ENCODE data around the gene LARP4. TPM values are rescaled to one million over a fixed set of nuclear protein-coding genes. Genes with fewer than 3 reads are reported as not detected.
"Not testable (repeated sequence)": the region's sequence is repeated elsewhere in the genome, so short reads cannot be mapped to it uniquely, and the experiment has no call there.

The LARP4 gene
- total RNA-seq, 1 donor from 2014 or later = 88.4 TPM

DNA sequence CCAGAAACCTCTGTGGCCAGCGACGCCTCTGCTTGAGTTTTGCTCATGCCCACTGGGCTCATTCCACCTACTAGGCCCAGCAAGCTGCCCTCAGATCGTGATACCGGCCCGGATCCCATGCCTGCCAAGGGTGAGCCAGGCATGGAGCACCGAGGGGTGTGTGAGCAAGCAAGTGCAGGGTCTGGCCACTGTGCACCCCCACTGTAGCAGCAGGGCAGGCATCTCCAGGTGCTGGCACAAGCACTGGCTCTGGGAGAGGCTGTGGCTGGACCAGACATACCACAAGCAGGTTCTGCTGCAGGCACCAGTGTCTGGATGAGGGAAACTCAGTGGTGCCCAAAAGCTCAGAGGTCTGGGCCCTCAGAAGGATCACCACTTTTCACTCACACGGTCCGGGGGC is 24.9 kb upstream of the LARP4 start:
- DNase-seq (ENCODE audit: low spot score) = no peak
- no peaks in the 10 kb centered on the region for H3K27me3 ChIP-seq
- no peaks in the 10 kb centered on the region for H3F3A ChIP-seq (ENCODE audit: low read depth)
- no peaks in the 10 kb centered on the region for H3K36me3 Mint-ChIP-seq
- H3K27me3 Mint-ChIP-seq (ENCODE audit: insufficient read depth, low read depth) = no peaks in the 10 kb centered on the region
- no peaks in the 10 kb centered on the region for H4K20me1 ChIP-seq (ENCODE audit: low read depth)
- no peaks in the 10 kb centered on the region for H3K9me3 Mint-ChIP-seq
- H3K4me2 ChIP-seq = no peak overlapping the region
- H3K4me1 ChIP-seq = no peaks in the 10 kb centered on the region
- no peak overlapping the region for H3K4me3 Mint-ChIP-seq
- H3K27ac Mint-ChIP-seq = no peak overlapping the region
- no peak overlapping the region for H2AFZ ChIP-seq (replicated peaks)
- H3K9me3 ChIP-seq (ENCODE audit: low read depth) = no peaks in the 10 kb centered on the region
- TF ChIP-seq EZH2phosphoT487 (IDR thresholded peaks at IDR 0.05) (no peak), EZH2 (IDR thresholded peaks at IDR 0.05) (no peak)
- TF ChIP-seq, protein P1, sequence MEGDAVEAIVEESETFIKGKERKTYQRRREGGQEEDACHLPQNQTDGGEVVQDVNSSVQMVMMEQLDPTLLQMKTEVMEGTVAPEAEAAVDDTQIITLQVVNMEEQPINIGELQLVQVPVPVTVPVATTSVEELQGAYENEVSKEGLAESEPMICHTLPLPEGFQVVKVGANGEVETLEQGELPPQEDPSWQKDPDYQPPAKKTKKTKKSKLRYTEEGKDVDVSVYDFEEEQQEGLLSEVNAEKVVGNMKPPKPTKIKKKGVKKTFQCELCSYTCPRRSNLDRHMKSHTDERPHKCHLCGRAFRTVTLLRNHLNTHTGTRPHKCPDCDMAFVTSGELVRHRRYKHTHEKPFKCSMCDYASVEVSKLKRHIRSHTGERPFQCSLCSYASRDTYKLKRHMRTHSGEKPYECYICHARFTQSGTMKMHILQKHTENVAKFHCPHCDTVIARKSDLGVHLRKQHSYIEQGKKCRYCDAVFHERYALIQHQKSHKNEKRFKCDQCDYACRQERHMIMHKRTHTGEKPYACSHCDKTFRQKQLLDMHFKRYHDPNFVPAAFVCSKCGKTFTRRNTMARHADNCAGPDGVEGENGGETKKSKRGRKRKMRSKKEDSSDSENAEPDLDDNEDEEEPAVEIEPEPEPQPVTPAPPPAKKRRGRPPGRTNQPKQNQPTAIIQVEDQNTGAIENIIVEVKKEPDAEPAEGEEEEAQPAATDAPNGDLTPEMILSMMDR (IDR thresholded peaks at IDR 0.05) = no peak
- H3K79me2 ChIP-seq (ENCODE audit: low read depth) = no peaks in the 10 kb centered on the region
- H3K4me1 Mint-ChIP-seq = no peaks in the 10 kb centered on the region
- no peaks in the 10 kb centered on the region for H3K36me3 ChIP-seq
- H3K27ac ChIP-seq = no peak overlapping the region
- H3K4me3 ChIP-seq = no peak overlapping the region
- no peak overlapping the region for H3K9ac ChIP-seq

DNA sequence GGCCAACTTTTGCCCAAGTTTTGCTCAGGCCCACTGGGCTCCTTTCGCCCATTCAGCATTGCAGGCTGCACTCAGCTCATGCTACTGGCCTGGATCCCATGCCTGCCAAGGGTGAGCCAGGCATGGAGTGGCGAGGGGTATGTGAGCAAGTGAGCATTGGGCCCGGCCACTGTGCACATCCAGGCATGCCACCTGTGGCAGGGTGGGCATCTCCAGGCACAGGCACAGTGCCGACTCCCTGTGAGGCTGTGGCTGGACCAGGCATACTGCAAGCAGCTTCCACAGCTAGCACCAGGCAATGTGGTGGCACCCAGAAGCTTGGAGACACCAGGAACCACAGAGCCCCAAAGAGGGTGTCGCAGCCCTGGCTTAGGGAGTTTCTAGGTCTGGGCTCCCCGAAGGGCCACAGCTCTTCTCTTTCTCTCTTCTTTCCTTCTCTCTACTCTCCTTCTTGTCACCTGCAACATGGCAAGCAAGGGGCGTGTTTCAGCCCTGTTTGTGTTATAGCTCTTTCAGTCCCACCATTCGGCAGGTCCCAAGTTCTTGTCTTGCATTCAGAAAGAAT is 19.8 kb upstream of the LARP4 start:
- Histone ChIP-seq H3F3A (ENCODE audit: low read depth) (no peaks in the 10 kb centered on the region), H3K27me3 (no peaks in the 10 kb centered on the region), H3K9ac (no peak overlapping the region), H3K79me2 (ENCODE audit: low read depth) (no peaks in the 10 kb centered on the region), H4K20me1 (ENCODE audit: low read depth) (no peaks in the 10 kb centered on the region), H3K9me3 (ENCODE audit: low read depth) (no peaks in the 10 kb centered on the region), H3K4me2 (no peak overlapping the region), H3K36me3 (no peaks in the 10 kb centered on the region), H3K27ac (no peak overlapping the region), H2AFZ (replicated peaks) (no peak overlapping the region), H3K4me1 (no peaks in the 10 kb centered on the region), H3K4me3 (no peak overlapping the region)
- H3K4me1 Mint-ChIP-seq = no peaks in the 10 kb centered on the region
- H3K4me3 Mint-ChIP-seq = no peak overlapping the region
- DNase-seq (ENCODE audit: low spot score) = no peak
- peaks cover 2% of the 10 kb centered on the region for H3K27me3 Mint-ChIP-seq (ENCODE audit: insufficient read depth, low read depth)
- H3K9me3 Mint-ChIP-seq = peaks cover 3% of the 10 kb centered on the region
- H3K27ac Mint-ChIP-seq = no peak overlapping the region
- TF ChIP-seq EZH2phosphoT487 (IDR thresholded peaks at IDR 0.05) = no peak
- TF ChIP-seq, protein P1 (IDR thresholded peaks at IDR 0.05) = no peak
- no peak for TF ChIP-seq EZH2 (IDR thresholded peaks at IDR 0.05)
- H3K36me3 Mint-ChIP-seq = no peaks in the 10 kb centered on the region

DNA sequence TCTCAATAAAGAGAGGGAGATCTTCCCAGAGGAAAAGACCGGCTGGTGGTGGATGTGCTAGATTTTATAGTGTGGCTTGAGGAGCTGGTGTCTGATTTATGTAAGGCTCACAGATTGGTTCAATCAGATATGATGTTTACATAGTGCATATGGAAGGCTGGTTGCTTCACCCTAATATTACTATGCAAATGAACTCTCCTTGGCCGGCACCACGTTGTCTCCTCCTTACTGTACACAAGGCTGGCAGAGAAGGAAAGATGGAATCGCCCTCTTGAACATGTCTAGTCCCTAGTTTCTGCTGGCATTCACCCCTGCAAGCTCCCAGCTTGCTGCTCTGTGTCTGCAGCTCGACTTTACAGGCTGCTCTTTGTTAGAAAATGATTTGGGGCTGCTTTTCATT is 13.2 kb upstream of the LARP4 start:
- Histone ChIP-seq H3K4me2 (no peak overlapping the region), H3K4me1 (peaks cover 6% of the 10 kb centered on the region), H3K36me3 (no peaks in the 10 kb centered on the region), H2AFZ (replicated peaks) (peak overlapping the region; percentile 73), H3K27me3 (no peaks in the 10 kb centered on the region), H3F3A (ENCODE audit: low read depth) (no peaks in the 10 kb centered on the region), H3K4me3 (no peak overlapping the region), H3K9ac (no peak overlapping the region), H4K20me1 (ENCODE audit: low read depth) (no peaks in the 10 kb centered on the region), H3K79me2 (ENCODE audit: low read depth) (no peaks in the 10 kb centered on the region), H3K9me3 (ENCODE audit: low read depth) (no peaks in the 10 kb centered on the region), H3K27ac (no peak overlapping the region)
- peaks cover 13% of the 10 kb centered on the region for H3K4me1 Mint-ChIP-seq
- DNase-seq (ENCODE audit: low spot score) = no peak
- no peaks in the 10 kb centered on the region for H3K36me3 Mint-ChIP-seq
- no peak overlapping the region for H3K4me3 Mint-ChIP-seq
- H3K27me3 Mint-ChIP-seq (ENCODE audit: insufficient read depth, low read depth) = no peaks in the 10 kb centered on the region
- peak overlapping the region; percentile 17 for H3K27ac Mint-ChIP-seq
- TF ChIP-seq EZH2 (IDR thresholded peaks at IDR 0.05) (no peak), EZH2phosphoT487 (IDR thresholded peaks at IDR 0.05) (no peak)
- peaks cover 3% of the 10 kb centered on the region for H3K9me3 Mint-ChIP-seq

DNA sequence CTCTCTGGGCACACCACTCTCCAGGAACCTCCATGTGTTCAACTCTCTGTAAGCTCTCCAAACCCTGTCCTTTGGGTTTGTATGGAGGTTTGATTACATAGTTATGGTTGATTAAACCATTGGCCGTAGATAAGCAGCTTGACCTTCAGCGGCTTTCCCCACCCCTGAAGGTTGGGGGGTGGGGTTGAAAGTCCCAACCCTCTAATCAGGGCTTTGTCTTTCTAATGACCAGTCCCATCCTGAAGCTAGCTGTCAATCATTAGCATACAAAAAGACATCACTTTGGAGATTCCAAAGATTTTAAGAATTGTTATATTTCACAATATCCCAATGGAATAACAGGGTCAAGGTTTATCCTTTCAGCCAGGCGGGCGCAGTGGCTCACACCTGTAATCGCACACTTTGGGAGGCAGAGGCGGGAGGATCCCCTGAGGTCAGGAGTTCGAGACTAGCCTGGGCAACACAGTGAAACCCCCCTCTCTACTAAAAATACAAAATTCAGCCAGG is 12.7 kb upstream of the LARP4 start:
- DNase-seq (ENCODE audit: low spot score) = no peak
- H3K4me2 ChIP-seq = no peak overlapping the region

DNA sequence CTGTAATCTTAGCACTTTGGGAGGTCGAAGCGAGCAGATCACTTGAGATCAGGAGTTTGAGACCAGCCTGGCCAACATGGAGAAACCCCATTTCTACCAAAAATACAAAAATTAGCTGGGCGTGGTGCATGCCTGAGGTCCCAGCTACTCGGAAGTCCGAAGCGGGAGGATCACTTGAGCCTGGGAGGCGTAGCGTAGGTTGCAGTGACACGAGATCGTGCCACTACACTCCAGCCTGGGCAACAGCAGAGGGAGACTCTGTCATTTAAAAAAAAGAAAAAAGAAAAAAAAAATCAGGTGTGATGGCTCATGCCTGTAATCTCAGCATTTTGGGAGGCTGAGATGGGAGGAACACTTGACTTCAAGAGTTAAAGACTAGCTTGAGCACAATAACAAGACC is 11.9 kb upstream of the LARP4 start:
- H3K4me3 Mint-ChIP-seq; H3K27me3 Mint-ChIP-seq (ENCODE audit: insufficient read depth, low read depth); H3F3A ChIP-seq (ENCODE audit: low read depth); H3K79me2 ChIP-seq (ENCODE audit: low read depth); H3K4me3 ChIP-seq; H3K9me3 ChIP-seq (ENCODE audit: low read depth); H3K27ac ChIP-seq; H3K4me2 ChIP-seq; H3K27me3 ChIP-seq; H3K9me3 Mint-ChIP-seq; H3K27ac Mint-ChIP-seq; H4K20me1 ChIP-seq (ENCODE audit: low read depth); H3K36me3 Mint-ChIP-seq; H2AFZ ChIP-seq (replicated peaks); DNase-seq (ENCODE audit: low spot score); H3K9ac ChIP-seq; H3K36me3 ChIP-seq; H3K4me1 ChIP-seq: not testable (repeated sequence)
- peaks cover 13% of the 10 kb centered on the region for H3K4me1 Mint-ChIP-seq

More for the DNA sequence above, 12.7 kb upstream of the LARP4 start:
- Histone ChIP-seq H3K27me3 (no peaks in the 10 kb centered on the region), H3K9me3 (ENCODE audit: low read depth) (no peaks in the 10 kb centered on the region), H2AFZ (replicated peaks) (peak overlapping the region; percentile 73), H3K4me1 (peaks cover 6% of the 10 kb centered on the region), H4K20me1 (ENCODE audit: low read depth) (no peaks in the 10 kb centered on the region), H3K4me3 (no peak overlapping the region), H3K9ac (no peak overlapping the region), H3K27ac (no peak overlapping the region), H3F3A (ENCODE audit: low read depth) (no peaks in the 10 kb centered on the region), H3K36me3 (no peaks in the 10 kb centered on the region), H3K79me2 (ENCODE audit: low read depth) (no peaks in the 10 kb centered on the region)
- Mint-ChIP-seq H3K4me3 (no peak overlapping the region), H3K4me1 (peaks cover 13% of the 10 kb centered on the region), H3K27ac (peak overlapping the region; percentile 17), H3K36me3 (no peaks in the 10 kb centered on the region), H3K27me3 (ENCODE audit: insufficient read depth, low read depth) (no peaks in the 10 kb centered on the region), H3K9me3 (peaks cover 3% of the 10 kb centered on the region)
- TF ChIP-seq EZH2phosphoT487 (IDR thresholded peaks at IDR 0.05) (no peak), EZH2 (IDR thresholded peaks at IDR 0.05) (no peak)
- TF ChIP-seq, protein P1 (IDR thresholded peaks at IDR 0.05) = no peak

All from neural progenitor cell (in vitro differentiated cells).